Kasumi-1 (cell line): ENCODE measurements around the gene NAA20.

Experiments used
- DNase-seq, 2 experiments: peaks; one replicate each; lab custom pipeline; 2025; lab: John Stamatoyannopoulos, UW

The NAA20 gene

DNA sequence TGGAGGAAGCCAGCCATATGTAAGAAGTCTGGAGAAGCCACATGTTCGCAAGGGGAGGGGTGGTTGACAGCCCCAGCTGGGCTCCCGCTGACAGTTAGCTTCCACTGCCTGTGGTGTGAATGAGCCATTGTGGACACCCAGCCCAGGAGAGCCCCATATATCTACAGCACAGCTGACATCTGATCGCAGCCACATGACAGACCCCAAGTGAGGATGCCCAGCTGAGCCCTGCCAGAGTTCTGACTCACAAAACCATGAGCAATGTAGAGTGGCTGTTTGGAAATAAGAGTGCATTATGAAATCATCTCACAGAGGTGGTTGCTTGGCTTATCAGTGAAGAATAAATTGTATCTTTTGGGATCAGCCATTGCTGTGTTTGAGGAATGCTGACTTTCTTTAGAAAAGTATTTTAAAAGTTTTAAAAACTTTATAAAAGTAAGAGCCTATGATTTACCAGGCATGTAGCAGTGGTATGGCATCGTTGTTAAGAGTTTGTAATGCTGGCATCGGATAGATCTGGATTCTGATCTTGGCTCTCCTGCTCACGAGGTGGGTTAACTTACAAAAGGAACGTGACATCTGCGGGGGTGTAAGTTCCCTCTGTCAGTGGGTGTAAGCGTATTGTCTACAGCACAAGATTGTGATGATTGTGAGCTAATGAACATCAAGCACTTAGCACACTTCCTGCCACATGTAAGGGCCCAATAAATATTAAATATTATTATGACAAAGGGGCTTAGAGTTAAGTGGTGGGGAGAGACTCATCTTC, 59.3 kb downstream of the NAA20 start:
- no peak for DNase-seq

DNA sequence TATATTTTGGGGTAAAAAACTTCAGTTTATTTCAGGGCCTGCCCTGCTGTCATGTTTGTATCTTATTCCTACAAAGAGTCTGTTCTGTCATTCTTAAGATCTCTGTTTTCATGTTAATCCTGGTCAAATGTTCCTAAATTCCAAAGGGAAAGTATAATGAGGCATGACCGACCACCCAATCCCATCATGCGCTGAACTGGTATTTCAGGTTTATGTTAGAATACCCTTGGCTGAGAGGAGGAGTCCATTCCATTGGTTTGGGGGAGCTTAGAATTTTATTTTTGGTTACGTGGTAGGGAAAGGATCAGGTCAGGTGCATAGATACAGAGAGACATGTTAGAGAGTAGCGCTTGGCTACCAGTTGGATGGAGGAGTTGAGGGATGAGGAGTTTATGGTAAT, 60.9 kb downstream of the NAA20 start:
- DNase-seq = no peak

DNA sequence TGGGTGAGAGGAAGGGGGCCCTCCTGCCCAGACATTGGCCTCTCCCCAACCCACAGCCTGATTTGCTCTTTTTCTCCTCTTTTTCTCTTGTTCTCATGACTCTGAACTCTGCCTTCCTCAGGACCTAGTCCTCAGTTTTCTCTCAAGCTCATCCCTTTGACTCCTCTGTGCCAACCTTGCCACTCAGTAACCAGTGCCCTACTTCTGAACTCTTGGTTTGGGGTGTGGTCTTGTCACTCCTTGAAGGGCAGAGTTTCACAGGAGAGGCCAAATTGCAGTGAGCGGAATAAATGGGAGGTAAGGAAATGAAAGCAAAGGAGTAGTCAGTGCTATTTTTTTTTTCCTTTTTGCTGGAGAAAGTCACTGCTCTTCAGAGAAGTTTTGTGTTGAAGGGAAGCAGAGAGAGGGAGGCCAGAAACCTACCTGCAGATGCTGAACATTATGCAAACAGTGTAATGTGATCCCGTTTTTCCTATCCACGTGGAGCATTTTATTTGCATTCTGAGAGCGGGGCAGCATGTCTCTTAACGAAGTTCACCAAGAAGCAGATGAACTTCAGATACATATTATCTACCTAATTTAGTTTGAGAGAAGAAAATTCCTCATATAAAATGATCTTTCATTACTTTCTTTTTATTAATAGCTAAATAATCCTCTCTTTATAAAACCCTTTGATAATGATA, 62.1 kb downstream of the NAA20 start:
- DNase-seq = no peak
